Right lobe of liver (tissue), 4 donors: ENCODE data around the gene CFAP61.

Experiments
- CTCF ChIP-seq, 4 donors: fragments of 200-600 bp in 3 of 4; fragments of 450-650 bp in 1 of 4; IDR thresholded peaks; one replicate each; pipeline versions ENCODE4 v1.5.1 to v1.8.0; 2016 to 2022; ENCODE audit warnings: antibody characterized with exemption in 4 of 4, mild to moderate bottlenecking in 2 of 4
- POLR2A ChIP-seq: fragments of 450-650 bp; IDR thresholded peaks from one replicate; pipeline ENCODE4 v1.6.1; 2017; ENCODE audit warnings: antibody characterized with exemption, mild to moderate bottlenecking
- donor health status: DM: no; HTN: no; CAD: no.
- donor health status: DM: no; HTN: no; CAD: no.
- donor health status: DM: no; HTN: yes; CAD: no.

GRCh38 chr20:20034486-20034885, 17.8 kb upstream of the CFAP61 start:
- TF ChIP-seq CTCF (IDR thresholded peaks at IDR 0.05) (no peak), POLR2A (no peak)
